Measurements from ENCODE around the gene NKX1-1.

DNA sequence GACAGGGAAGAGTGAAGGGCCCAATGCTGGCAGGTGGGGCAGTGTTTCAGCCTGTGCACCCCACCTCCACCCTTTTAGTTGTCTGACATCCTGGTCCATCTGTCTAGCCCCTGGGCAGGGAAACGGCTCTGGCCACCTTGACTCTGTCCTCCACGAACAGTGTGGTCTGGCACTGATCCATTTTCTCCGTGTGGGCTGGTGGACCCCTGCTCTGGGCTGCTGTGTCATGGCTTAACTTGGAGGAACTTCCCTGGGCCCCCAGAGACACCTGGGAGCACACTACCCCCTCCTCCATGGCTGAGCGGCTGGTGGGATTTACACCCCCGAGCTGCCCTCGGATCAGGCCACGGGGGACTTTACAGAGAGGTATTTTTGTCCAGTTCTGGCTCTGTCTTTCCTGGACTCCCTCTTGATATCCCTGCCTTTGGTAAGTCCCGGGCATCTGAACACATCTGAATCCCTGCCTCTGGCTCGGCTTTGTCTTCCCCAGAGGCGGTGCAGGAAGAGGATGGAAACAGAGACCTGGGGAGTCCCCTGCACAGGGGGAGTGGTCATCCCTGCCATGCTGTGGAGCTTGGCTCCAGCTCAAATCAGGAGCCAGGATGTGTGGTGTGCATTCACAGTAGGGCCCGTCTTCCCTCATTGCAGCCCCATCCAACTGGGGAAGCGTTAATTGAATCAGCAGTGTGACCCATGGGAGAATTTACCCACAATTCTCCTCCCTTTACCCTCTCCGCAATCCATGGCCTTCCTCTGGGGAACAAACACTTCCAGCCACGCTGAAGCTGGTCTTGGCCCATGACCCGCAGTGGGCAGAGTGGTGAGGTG is 6.3 kb upstream of the NKX1-1 start:
- no peak for TF ChIP-seq POLR2A (IDR thresholded peaks at IDR 0.05)
- no peak for TF ChIP-seq CTCF (IDR thresholded peaks at IDR 0.05)
